VCaP (cell line): Measurements from ENCODE around the gene FAM83D.

Experiments
- H3K27ac ChIP-seq: fragments of 450-650 bp; 2 replicates; pipeline ENCODE4 v1.5.1; 2017
- TF ChIP-seq, protein P1 (sequence below): fragments of 450-650 bp; conservative IDR thresholded peaks from 2 replicates; pipeline ENCODE4 v1.5.1; 2017; ENCODE audit warnings: mild to moderate bottlenecking, moderate library complexity

FAM83D gene

DNA sequence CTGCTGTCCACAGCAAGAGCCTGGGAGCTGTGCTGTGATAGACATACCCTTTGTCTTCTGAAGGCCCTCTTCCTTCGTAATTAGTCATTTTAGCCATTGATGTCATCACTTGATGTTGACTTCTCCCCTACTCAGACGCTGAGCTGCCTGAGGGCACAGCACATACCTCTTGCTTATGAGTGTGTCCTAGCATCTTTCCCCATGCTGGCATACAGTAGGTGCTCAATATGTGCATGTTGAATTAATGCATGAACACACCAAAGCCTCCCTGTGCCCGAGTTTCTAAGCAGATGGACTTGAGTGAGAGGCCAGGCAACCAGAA is 35.8 kb upstream of the FAM83D start:
- TF ChIP-seq, protein P1, sequence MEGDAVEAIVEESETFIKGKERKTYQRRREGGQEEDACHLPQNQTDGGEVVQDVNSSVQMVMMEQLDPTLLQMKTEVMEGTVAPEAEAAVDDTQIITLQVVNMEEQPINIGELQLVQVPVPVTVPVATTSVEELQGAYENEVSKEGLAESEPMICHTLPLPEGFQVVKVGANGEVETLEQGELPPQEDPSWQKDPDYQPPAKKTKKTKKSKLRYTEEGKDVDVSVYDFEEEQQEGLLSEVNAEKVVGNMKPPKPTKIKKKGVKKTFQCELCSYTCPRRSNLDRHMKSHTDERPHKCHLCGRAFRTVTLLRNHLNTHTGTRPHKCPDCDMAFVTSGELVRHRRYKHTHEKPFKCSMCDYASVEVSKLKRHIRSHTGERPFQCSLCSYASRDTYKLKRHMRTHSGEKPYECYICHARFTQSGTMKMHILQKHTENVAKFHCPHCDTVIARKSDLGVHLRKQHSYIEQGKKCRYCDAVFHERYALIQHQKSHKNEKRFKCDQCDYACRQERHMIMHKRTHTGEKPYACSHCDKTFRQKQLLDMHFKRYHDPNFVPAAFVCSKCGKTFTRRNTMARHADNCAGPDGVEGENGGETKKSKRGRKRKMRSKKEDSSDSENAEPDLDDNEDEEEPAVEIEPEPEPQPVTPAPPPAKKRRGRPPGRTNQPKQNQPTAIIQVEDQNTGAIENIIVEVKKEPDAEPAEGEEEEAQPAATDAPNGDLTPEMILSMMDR: no peak
- no peak overlapping the region for H3K27ac ChIP-seq

DNA sequence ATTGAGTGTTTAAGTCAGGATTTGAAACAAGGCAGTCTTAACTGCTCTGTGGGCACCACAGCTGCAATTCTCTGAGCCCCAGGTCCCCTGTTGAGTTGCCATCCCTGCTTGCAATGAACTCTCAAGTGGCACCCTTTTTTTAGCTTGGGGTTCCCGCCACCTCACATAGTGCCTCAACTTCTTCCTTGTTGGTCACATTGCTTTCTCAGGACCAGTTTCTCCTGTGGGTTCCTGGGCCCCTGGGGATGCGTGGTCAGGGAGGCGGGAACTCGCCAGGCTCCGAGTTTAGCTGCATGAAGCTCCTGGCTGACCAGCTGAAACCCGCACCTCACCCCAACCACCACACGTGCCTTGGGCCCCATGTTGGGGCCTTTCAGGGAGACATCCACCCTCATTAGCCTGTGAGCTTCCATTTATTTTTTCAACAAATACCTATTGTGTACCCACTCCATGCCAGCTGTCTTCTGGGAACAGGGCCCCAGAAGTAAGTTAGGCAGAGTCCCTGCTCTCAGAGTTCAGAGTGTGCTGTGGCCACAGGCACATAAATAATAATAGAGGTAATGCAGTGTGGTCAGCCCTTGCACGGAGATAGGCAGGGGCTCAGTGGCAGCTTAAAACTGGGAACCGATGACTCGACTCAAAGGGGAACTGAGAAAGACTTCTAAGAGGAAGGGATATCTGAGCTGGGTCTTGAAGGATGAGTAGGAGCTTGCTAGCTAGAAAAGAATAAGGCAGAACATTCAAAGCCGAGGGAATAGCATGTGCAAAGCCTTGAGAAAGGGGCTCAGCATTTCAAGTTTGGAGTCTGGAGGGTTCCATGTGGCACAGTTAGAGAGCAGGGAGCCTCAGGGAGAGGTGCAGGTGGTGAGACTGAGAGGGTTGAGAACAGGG is 33.9 kb upstream of the FAM83D start:
- no peak overlapping the region for H3K27ac ChIP-seq
- TF ChIP-seq, protein P1: no peak

DNA sequence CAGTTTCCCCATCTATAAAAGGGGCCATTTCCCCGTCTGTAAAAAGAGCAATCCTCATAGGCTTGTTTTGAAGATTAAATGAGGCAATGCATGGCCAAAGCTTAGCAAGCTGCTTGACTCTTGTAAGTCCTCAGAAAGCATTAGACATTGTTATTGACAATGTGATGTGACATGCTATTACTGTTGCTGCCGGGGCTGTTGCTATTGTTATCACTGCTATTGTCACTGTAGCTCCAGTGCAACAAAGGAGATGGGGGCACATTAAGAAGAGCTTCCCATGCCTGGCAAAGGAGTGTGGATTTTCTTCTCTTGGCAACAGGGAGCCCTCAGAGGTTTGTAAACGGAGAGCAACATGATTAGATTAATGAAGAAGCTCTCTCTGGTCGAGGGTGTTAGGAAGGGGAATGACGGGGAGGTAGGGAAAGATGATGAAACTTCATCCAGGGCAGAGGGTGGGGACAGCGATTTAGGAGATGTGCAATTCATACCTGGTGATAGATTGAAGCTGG is 33.1 kb upstream of the FAM83D start:
- no peak overlapping the region for H3K27ac ChIP-seq
- TF ChIP-seq, protein P1: no peak

DNA sequence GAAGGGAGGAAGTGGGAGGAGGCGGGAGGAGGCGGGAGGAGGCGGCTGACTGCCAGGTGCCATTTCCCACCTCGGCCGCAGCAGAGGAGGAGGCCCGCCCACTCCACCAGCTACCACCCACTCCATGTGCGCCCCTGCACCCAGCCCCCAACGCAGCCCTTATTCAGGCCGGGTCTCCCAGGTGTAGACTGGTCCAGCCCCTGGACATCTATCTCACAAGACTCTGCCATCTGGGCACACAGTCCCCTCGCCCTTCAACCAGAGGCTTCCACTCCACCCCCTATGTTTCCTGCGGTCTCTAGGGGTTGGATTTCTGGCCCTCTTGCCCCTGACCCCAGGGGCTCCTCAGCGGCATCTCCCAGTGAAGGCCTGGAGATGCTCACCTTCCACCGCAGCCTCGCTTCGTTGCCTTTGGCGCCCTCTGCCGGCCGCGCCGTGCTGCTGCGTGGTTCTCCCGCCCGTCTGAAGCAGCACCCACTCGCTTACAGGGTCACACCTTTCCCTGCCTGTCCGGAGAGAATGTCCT is 32.6 kb upstream of the FAM83D start:
- TF ChIP-seq, protein P1: peak; percentile 97
- H3K27ac ChIP-seq: no peak overlapping the region

DNA sequence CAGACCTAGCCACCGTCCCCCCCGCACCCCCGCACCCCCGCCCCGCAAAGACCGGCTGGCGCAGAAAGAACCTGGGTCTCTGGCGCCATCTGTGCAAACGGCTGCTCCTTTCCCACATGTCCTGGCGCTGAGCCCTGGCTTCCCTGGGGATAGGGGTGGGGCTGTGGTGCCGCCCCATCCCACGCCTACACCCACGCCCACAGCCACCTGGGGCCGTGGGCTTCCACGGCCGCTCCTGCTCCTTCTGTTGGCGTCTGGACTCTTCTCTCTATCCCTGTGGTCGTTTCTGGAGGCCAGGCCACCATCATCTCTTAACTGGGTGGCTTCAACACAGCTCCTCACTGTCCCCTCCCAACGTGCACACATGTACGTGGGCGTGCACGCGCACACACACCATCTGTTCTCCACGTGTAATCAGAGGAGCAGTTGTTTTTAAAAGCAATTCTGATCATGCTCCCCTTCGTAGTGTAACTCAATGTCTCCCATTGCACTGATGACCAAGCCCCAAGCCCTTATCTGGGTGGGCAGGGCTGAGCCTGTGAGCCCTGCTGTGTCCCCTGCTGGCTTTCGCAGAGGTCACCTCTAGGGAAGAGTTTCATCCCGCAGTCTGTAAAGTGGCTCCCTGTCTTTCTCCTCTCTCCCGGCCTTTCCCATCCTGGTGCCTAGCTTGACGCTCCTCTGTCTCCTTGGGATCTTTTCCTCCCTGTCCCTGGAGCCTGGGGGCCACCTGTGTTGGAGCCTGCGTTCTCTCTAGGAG is 31.9 kb upstream of the FAM83D start:
- TF ChIP-seq, protein P1: peak; percentile 49
- no peak overlapping the region for H3K27ac ChIP-seq

DNA sequence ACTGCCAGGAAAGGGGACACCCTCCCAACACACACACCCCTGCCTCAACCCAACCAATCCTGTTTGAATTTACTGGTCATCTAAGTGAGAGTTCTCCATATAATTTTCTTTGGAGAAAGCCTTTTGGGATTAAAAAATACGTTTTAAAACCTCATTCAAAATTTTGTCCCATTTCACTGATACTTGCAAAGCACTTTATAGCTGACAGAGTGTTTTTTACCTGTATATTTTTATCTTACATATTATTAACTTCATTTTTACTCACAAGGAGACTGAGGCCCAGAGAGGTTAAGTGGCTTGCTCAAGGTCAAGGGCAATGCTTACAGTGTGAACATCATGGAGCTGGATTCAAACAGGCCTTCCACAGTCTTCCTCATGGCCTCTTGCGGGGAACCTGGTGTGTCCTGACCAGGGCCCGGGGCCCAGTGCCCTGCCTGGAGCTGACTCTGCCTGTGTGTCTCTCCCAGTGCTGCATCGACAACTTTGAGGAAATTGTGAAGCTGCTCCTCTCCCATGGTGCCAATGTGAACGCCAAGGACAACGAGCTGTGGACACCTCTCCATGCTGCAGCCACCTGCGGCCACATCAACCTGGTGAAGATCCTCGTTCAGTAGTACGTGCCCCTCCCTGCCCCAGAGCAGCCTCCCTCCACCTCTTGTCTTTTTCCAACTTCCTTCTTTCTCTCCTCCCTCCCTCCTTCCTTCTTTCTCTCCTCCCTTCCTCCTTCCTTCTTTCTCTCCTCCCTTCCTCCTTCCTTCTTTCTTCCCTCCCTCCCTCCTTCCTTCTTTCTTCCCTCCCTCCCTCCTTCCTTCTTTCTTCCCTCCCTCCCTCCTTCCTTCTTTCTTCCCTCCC is 30.9 kb upstream of the FAM83D start:
- no peak overlapping the region for H3K27ac ChIP-seq
- TF ChIP-seq, protein P1: no peak
